IPS-18c (cell line): Measurements from ENCODE around the gene SCAMP3.

Experiments used
- H3K4me3 ChIP-seq: 2 replicates; pipeline ENCODE4 v1.7.0; 2013; ENCODE audit warnings: low read depth, mild to moderate bottlenecking, low read length, moderate library complexity; ENCODE audit not compliant: insufficient read depth
- H3K9me3 ChIP-seq: one replicate; pipeline ENCODE4 v1.6.1; 2013; ENCODE audit warnings: mild to moderate bottlenecking, low read length, moderate library complexity; ENCODE audit not compliant: control insufficient read depth, insufficient read depth

The SCAMP3 gene

GRCh38 chr1:155268630-155269029 lies 6.5 kb upstream of the SCAMP3 start:
- Histone ChIP-seq H3K9me3 (no peaks in the 10 kb centered on the region), H3K4me3 (no peak overlapping the region)

- H3K4me3 ChIP-seq: no peak overlapping the region
Measured at GRCh38 chr1:155267373-155267772, 5.2 kb upstream of the SCAMP3 start.

GRCh38 chr1:155266553-155266952 lies 4.4 kb upstream of the SCAMP3 start:
- H3K4me3 ChIP-seq: no peak overlapping the region
- no peaks in the 10 kb centered on the region for H3K9me3 ChIP-seq

More at GRCh38 chr1:155267373-155267772, 5.2 kb upstream of the SCAMP3 start:
- H3K9me3 ChIP-seq: no peaks in the 10 kb centered on the region

GRCh38 chr1:155263067-155263466 lies 907 bp upstream of the SCAMP3 start:
- H3K4me3 ChIP-seq: no peak overlapping the region

GRCh38 chr1:155261493-155261851 lies 688 bp downstream of the SCAMP3 start:
- H3K4me3 ChIP-seq: peak overlapping the region; percentile 67

More at GRCh38 chr1:155263067-155263466, 907 bp upstream of the SCAMP3 start:
- H3K9me3 ChIP-seq: no peaks in the 10 kb centered on the region

GRCh38 chr1:155260276-155260675 lies 1.9 kb downstream of the SCAMP3 start:
- Histone ChIP-seq H3K9me3 (no peaks in the 10 kb centered on the region), H3K4me3 (no peak overlapping the region)

More at GRCh38 chr1:155261493-155261851, 688 bp downstream of the SCAMP3 start:
- no peaks in the 10 kb centered on the region for H3K9me3 ChIP-seq

- Histone ChIP-seq H3K4me3 (peak overlapping the region; percentile 78; the same call in 1 of the 2 replicates), H3K9me3 (no peaks in the 10 kb centered on the region)
Measured at GRCh38 chr1:155256058-155256852, 5.9 kb downstream of the SCAMP3 start.

- Histone ChIP-seq H3K9me3 (peaks cover 2% of the 10 kb centered on the region), H3K4me3 (peak within 1 kb of the TSS; percentile 78)
Measured at GRCh38 chr1:155255243-155256007, 6.7 kb downstream of the SCAMP3 start, which contains the start of gene ENTREP3. Gene ENTREP3, minus strand, starts transcription at chr1:155255483. Its CDS starts 606 bp downstream, at chr1:155254877.

- Histone ChIP-seq H3K9me3 (peaks cover 2% of the 10 kb centered on the region), H3K4me3 (peak overlapping the region; percentile 78)
Measured at GRCh38 chr1:155254714-155255242, 7.4 kb downstream of the SCAMP3 start.

GRCh38 chr1:155254228-155254713 lies 7.9 kb downstream of the SCAMP3 start:
- H3K9me3 ChIP-seq: peaks cover 2% of the 10 kb centered on the region
- peak overlapping the region; percentile 78 for H3K4me3 ChIP-seq

GRCh38 chr1:155253797-155254196 lies 8.4 kb downstream of the SCAMP3 start:
- Histone ChIP-seq H3K9me3 (peaks cover 2% of the 10 kb centered on the region), H3K4me3 (peak overlapping the region; percentile 31)

GRCh38 chr1:155253208-155253607 lies 9.0 kb downstream of the SCAMP3 start:
- Histone ChIP-seq H3K4me3 (peak overlapping the region; percentile 31; the same call in 1 of the 2 replicates), H3K9me3 (peaks cover 2% of the 10 kb centered on the region)

- Histone ChIP-seq H3K4me3 (no peak overlapping the region), H3K9me3 (peaks cover 2% of the 10 kb centered on the region)
Measured at GRCh38 chr1:155251566-155251965, 10.6 kb downstream of the SCAMP3 start.

GRCh38 chr1:155250633-155251449 lies 11.3 kb downstream of the SCAMP3 start:
- peaks cover 2% of the 10 kb centered on the region for H3K9me3 ChIP-seq

GRCh38 chr1:155250246-155250632 lies 11.9 kb downstream of the SCAMP3 start:
- Histone ChIP-seq H3K4me3 (peak overlapping the region; percentile 74), H3K9me3 (peaks cover 2% of the 10 kb centered on the region)

More at GRCh38 chr1:155250633-155251449, 11.3 kb downstream of the SCAMP3 start:
- H3K4me3 ChIP-seq: peak overlapping the region; percentile 74

GRCh38 chr1:155247667-155248553 lies 14.2 kb downstream of the SCAMP3 start:
- Histone ChIP-seq H3K4me3 (no peak overlapping the region), H3K9me3 (peaks cover 2% of the 10 kb centered on the region)
